Neuronal stem cell (in vitro differentiated cells): Measurements from ENCODE around the gene LRRC27.

ENCODE experiments used
- DNase-seq: peaks from one replicate; pipeline ENCODE4 v3.0.0-alpha.2; 2013; ENCODE audit warnings: low spot score
- H2AFZ ChIP-seq: one replicate; pipeline ENCODE4 v1.6.1; 2013; ENCODE audit warnings: mild to moderate bottlenecking, low read length, inconsistent platforms
- H2AK5ac ChIP-seq: 2 replicates; pipeline ENCODE4 v1.6.1; 2013; ENCODE audit warnings: low read depth, mild to moderate bottlenecking, inconsistent platforms, low read length, moderate library complexity, mixed read lengths
- H2BK120ac ChIP-seq: 2 replicates; pipeline ENCODE4 v1.6.1; 2013; ENCODE audit warnings: low read depth, mild to moderate bottlenecking, inconsistent platforms, low read length, moderate library complexity, mixed read lengths
- H2BK12ac ChIP-seq: one replicate; pipeline ENCODE4 v1.6.1; 2013; ENCODE audit warnings: low read length, inconsistent platforms
- H2BK15ac ChIP-seq: 2 replicates; pipeline ENCODE4 v1.6.1; 2013; ENCODE audit warnings: mild to moderate bottlenecking, low read length, inconsistent platforms, mixed read lengths
- H2BK5ac ChIP-seq: one replicate; pipeline ENCODE4 v1.6.1; 2013; ENCODE audit warnings: inconsistent platforms, mild to moderate bottlenecking, low read length, moderate library complexity
- H3K14ac ChIP-seq: one replicate; pipeline ENCODE4 v1.6.1; 2013; ENCODE audit warnings: low read length, inconsistent platforms
- H3K18ac ChIP-seq: 2 replicates; pipeline ENCODE4 v1.6.1; 2013; ENCODE audit warnings: low read length, inconsistent platforms
- H3K23ac ChIP-seq: 2 replicates; pipeline ENCODE4 v1.6.1; 2013; ENCODE audit warnings: low read depth, mild to moderate bottlenecking, mixed read lengths, low read length, inconsistent platforms; ENCODE audit not compliant: poor library complexity
- H3K27ac ChIP-seq: replicated peaks from 3 replicates; pipeline ENCODE4 v1.5.1; 2013; ENCODE audit warnings: low read length, inconsistent platforms
- H3K27me3 ChIP-seq, 3 experiments: 2 replicates each; pipeline ENCODE4 v1.6.1; 2013; ENCODE audit warnings: low read length in 3 of 3, mild to moderate bottlenecking in 2 of 3, inconsistent platforms in 1 of 3, low read depth in 1 of 3, mixed read lengths in 1 of 3, moderate library complexity in 1 of 3; ENCODE audit not compliant: control insufficient read depth in 3 of 3, insufficient read depth in 3 of 3
- H3K36me3 ChIP-seq, 2 donors: replicated peaks in 1 of 2; 2 replicates each; pipeline ENCODE4 v1.6.1; 2013; ENCODE audit warnings: low read length in 2 of 2; ENCODE audit not compliant: control insufficient read depth in 2 of 2, insufficient read depth in 2 of 2
- H3K4ac ChIP-seq: 2 replicates; pipeline ENCODE4 v1.6.1; 2013; ENCODE audit warnings: inconsistent platforms, mild to moderate bottlenecking, low read length, moderate library complexity
- H3K4me1 ChIP-seq, 2 donors: 1 replicate in 1 of 2; 2 replicates in 1 of 2; pipeline ENCODE4 v1.6.1; 2013; ENCODE audit warnings: low read length in 2 of 2, low read depth in 1 of 2; ENCODE audit not compliant: control insufficient read depth in 2 of 2, insufficient read depth in 1 of 2
- H3K4me2 ChIP-seq: one replicate; pipeline ENCODE4 v1.6.1; 2013; ENCODE audit warnings: mild to moderate bottlenecking, low read length, inconsistent platforms; ENCODE audit not compliant: insufficient read depth, poor library complexity, severe bottlenecking
- H3K4me3 ChIP-seq, 2 donors: 2 replicates each; pipeline ENCODE4 v1.5.1; 2013; ENCODE audit warnings: low read length in 2 of 2, mild to moderate bottlenecking in 2 of 2, inconsistent platforms in 1 of 2, moderate library complexity in 1 of 2
- H3K79me1 ChIP-seq: one replicate; pipeline ENCODE4 v1.6.1; 2013; ENCODE audit warnings: low read depth, mild to moderate bottlenecking, inconsistent platforms, low read length, moderate library complexity
- H3K9ac ChIP-seq: one replicate; pipeline ENCODE4 v1.6.1; 2013; ENCODE audit warnings: mild to moderate bottlenecking, low read depth, low read length, inconsistent platforms; ENCODE audit not compliant: poor library complexity
- H3K9me3 ChIP-seq, 2 donors: replicated peaks in 1 of 2; 2 replicates each; pipeline versions ENCODE3 to v1.6.1; 2013; ENCODE audit warnings: low read length in 2 of 2, mild to moderate bottlenecking in 2 of 2, inconsistent platforms in 1 of 2, low read depth in 1 of 2, mixed read lengths in 1 of 2, moderate library complexity in 1 of 2; ENCODE audit not compliant: control insufficient read depth in 2 of 2, insufficient read depth in 1 of 2
- H4K8ac ChIP-seq: one replicate; pipeline ENCODE4 v1.6.1; 2013; ENCODE audit warnings: low read depth, mild to moderate bottlenecking, inconsistent platforms, low read length, moderate library complexity
- H4K91ac ChIP-seq: one replicate; pipeline ENCODE4 v1.6.1; 2013; ENCODE audit warnings: low read length, low read depth, mild to moderate bottlenecking, inconsistent platforms; ENCODE audit not compliant: poor library complexity
- WGBS, 2 donors: extraction: QIAGEN DNeasy Blood & Tissue Kit; methylation state at CpG; one replicate each; pipeline ENCODE4 v1.1.7; 2013; ENCODE audit warnings: missing lambda C conversion rate in 2 of 2, mixed read lengths in 1 of 2; ENCODE audit not compliant: insufficient read length in 2 of 2, insufficient replicate concordance in 1 of 2; ENCODE audit errors: extremely low coverage in 2 of 2; 5-methylcytosine and 5-hydroxymethylcytosine counted together

The LRRC27 gene

DNA sequence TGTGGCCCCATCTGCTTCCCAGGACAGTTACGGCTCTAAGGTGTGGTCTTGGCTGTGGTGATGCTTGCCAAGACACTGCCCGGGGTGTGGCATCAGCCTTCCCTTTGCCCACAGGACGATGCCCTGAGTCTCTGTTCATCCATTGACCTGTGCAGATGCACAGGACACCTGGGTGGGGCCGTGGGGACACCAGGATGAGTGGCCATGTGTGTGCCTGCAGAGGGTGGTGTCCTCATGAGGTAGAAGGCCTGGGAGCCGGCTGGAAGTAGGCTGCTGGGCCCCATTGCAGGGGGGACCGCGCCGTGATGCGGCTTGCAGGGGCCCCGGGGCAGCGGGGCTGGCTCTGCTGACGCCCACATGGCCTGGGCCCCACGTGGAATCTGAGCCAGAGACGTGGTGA, 42.6 kb downstream of the LRRC27 start:
- H3K23ac ChIP-seq, result peak overlapping the region; percentile 49
- DNase-seq, result no peak
- WGBS, 2 donors, result no CpG with 5 or more reads among the region's 14 CpGs
- H3K9ac ChIP-seq, result peak overlapping the region; percentile 31
- H3K27me3 ChIP-seq, result no peaks in the 10 kb centered on the region
- H2AK5ac ChIP-seq, result peak overlapping the region; percentile 92
- no peak overlapping the region for H2BK12ac ChIP-seq
- no peak overlapping the region for H4K8ac ChIP-seq
- no peaks in the 10 kb centered on the region for H3K9me3 ChIP-seq
- no peaks in the 10 kb centered on the region for H3K79me1 ChIP-seq
- H3K4me3 ChIP-seq, result peak overlapping the region in 1 of 2 donors; percentile 32
- no peak overlapping the region for H3K14ac ChIP-seq
- H2BK15ac ChIP-seq, result no peak overlapping the region
- no peaks in the 10 kb centered on the region for H3K4me1 ChIP-seq
- H4K91ac ChIP-seq, result no peak overlapping the region
- no peak overlapping the region for H3K4me2 ChIP-seq
- peaks cover 0 to 3% of the 10 kb centered on the region in 2 donors for H3K36me3 ChIP-seq
- no peak overlapping the region for H2AFZ ChIP-seq
- H3K4ac ChIP-seq, result no peak overlapping the region
- H3K18ac ChIP-seq, result no peak overlapping the region
- no peak overlapping the region for H3K27ac ChIP-seq
- H2BK5ac ChIP-seq, result peak overlapping the region; percentile 43
- H2BK120ac ChIP-seq, result no peak overlapping the region

DNA sequence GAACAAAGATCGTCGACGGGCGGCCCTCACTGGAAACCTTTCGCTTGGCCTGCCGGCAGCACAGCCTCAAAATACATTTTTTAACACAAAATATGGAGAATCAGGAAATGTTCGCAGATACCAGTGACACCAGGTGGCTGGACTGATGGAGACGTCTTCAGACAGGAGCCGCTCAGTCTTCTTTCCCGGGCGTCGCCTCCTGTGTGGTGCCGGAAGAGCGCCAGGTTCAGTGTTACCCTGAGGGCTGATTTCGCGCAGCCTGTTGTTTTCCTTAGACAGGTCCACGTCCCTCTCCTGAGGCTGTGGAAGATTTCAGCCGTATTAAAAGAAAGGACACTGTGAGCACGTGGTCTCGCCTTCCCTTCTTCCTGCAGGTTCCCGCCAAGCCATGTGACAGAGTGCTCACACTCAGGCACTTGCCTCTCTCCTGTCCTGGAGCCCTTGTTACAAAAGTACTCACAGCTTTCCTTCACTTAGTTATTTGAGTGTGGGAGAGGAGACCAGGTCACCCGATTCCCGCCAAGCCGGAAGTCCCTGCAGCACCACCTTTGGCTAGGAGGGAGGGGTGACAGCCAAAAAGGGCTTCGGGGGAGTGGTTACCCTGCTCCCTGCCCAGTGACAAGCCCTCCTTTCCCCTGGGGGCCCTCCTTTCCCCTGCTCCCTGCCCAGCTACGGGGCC, 43.3 kb downstream of the LRRC27 start:
- Histone ChIP-seq H2BK15ac (no peak overlapping the region), H4K91ac (no peak overlapping the region), H2BK5ac (peak overlapping the region; percentile 43), H3K27ac (no peak overlapping the region), H3K4me3 (no peak overlapping the region), H3K79me1 (no peaks in the 10 kb centered on the region), H2BK12ac (no peak overlapping the region), H3K9me3 (no peaks in the 10 kb centered on the region), H2AFZ (no peak overlapping the region), H3K4me2 (no peak overlapping the region), H3K27me3 (no peaks in the 10 kb centered on the region), H3K4me1 (no peaks in the 10 kb centered on the region), H3K9ac (no peak overlapping the region), H3K23ac (no peak overlapping the region), H3K18ac (no peak overlapping the region), H3K36me3 (peaks cover 0 to 3% of the 10 kb centered on the region in 2 donors), H3K4ac (no peak overlapping the region), H2BK120ac (no peak overlapping the region), H2AK5ac (no peak overlapping the region), H3K14ac (no peak overlapping the region), H4K8ac (no peak overlapping the region)
- no CpG with 5 or more reads among the region's 26 CpGs for WGBS, 2 donors
- DNase-seq, result no peak

DNA sequence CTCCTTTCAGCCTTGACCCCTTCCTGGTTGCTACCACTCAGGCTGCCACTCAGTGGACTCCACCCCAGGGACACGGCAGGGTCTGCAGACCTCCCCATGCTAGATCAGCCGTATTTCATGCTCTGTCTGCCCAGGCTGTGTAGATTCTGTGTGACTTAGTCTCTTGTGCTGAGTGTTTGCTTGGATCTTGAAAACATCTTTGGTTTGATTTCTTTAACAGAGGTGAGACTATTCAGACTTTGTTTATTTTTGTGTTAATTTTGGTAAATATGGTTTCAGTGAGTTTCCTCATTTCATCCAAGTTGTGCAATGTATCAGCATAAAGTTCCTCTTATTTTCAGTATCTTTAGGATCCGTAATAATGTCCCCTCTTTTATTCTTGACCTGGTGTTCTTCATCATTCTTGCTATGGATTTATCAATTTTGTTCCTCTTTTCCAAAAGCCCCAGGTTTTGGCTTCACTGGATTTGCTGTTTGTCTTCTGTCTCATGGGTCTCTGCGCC, 43.9 kb downstream of the LRRC27 start:
- no CpG with 5 or more reads among the region's 4 CpGs for WGBS, 2 donors
- Histone ChIP-seq H3K27me3 (no peaks in the 10 kb centered on the region), H3K27ac (no peak overlapping the region), H3K23ac (no peak overlapping the region), H3K36me3 (peaks cover 0 to 3% of the 10 kb centered on the region in 2 donors), H2BK15ac (no peak overlapping the region), H3K4me3 (no peak overlapping the region), H3K79me1 (no peaks in the 10 kb centered on the region), H3K9ac (no peak overlapping the region), H2BK12ac (no peak overlapping the region), H2BK120ac (no peak overlapping the region), H3K4me2 (no peak overlapping the region), H2AFZ (no peak overlapping the region), H3K14ac (no peak overlapping the region), H2BK5ac (no peak overlapping the region), H4K8ac (no peak overlapping the region), H2AK5ac (no peak overlapping the region), H4K91ac (no peak overlapping the region), H3K18ac (no peak overlapping the region), H3K4ac (no peak overlapping the region), H3K4me1 (no peaks in the 10 kb centered on the region), H3K9me3 (no peaks in the 10 kb centered on the region)
- DNase-seq, result no peak

DNA sequence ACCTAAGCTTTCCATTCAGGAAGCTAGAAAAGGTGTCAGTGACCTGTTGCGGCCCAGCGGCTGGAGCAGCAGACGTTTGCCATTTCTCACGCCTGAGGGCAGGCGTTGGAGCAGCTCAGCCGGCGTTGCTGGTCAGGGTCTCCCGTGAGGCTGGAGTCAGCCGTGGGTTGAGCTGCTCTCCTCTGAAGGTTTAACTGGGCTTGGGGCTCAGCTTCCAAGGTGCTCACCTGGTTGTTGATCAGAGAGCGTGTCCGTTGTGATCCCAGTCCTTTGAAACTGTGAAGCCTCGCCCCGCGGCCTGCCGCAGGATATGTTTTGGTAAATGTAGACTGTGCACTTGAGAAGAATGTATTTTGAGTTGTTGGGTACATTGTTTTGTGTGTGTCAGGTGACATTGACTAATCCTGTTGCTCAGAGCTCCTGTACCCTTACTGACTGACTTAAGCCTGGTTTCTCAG, 44.4 kb downstream of the LRRC27 start:
- Histone ChIP-seq H3K14ac (no peak overlapping the region), H3K36me3 (peaks cover 0 to 3% of the 10 kb centered on the region in 2 donors), H3K23ac (no peak overlapping the region), H2BK120ac (no peak overlapping the region), H2AK5ac (no peak overlapping the region), H3K18ac (no peak overlapping the region), H2BK12ac (no peak overlapping the region), H2BK15ac (no peak overlapping the region), H3K79me1 (no peaks in the 10 kb centered on the region), H3K27me3 (no peaks in the 10 kb centered on the region), H3K9me3 (no peaks in the 10 kb centered on the region), H4K8ac (no peak overlapping the region), H3K4me3 (no peak overlapping the region), H3K27ac (no peak overlapping the region), H3K4me2 (no peak overlapping the region), H2BK5ac (no peak overlapping the region), H3K9ac (no peak overlapping the region), H2AFZ (no peak overlapping the region), H4K91ac (no peak overlapping the region), H3K4ac (no peak overlapping the region), H3K4me1 (no peaks in the 10 kb centered on the region)
- WGBS, 2 donors, result no CpG with 5 or more reads among the region's 15 CpGs
- no peak for DNase-seq
